ENCODE data around the gene RTN4IP1. TPM values are rescaled to one million over a fixed set of nuclear protein-coding genes. Genes with fewer than 3 reads are reported as not detected.

Gene RTN4IP1
- total RNA-seq, 4 donors from 2014 or later: 2.0 to 5.9 (median 5.8) TPM; not detected in 1

DNA sequence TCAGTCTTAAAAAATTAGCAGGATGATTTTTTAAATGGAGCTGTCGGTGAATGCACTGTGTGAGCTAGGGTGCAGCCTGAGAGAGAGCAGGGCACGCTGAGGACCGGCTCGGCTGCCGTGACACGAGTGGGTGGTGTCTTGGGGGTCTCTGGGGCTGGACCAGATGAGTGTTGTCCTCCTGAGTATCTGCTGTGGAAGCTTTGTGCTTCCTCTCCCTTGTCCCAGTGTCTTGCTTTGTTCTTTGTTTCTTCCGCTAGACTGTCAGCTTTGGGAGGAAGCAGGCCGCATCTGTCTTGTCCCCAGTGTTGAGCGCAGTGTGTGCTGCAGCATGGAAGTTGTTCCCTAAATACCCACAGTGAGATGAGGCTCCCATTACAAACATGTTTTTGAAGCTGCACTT is 89.4 kb downstream of the RTN4IP1 start:
- Histone ChIP-seq H3K9me3 (no peaks in the 10 kb centered on the region), H3K36me3 (no peaks in the 10 kb centered on the region), H3K4me3 (no peak overlapping the region), H3K27me3 (no peaks in the 10 kb centered on the region), H3K4me1 (no peaks in the 10 kb centered on the region), H3K27ac (no peak overlapping the region)
- intact Hi-C loops (cut with DNase I; ENCODE audit: low total_unique reads): no loop called here
- TF ChIP-seq, protein P1, sequence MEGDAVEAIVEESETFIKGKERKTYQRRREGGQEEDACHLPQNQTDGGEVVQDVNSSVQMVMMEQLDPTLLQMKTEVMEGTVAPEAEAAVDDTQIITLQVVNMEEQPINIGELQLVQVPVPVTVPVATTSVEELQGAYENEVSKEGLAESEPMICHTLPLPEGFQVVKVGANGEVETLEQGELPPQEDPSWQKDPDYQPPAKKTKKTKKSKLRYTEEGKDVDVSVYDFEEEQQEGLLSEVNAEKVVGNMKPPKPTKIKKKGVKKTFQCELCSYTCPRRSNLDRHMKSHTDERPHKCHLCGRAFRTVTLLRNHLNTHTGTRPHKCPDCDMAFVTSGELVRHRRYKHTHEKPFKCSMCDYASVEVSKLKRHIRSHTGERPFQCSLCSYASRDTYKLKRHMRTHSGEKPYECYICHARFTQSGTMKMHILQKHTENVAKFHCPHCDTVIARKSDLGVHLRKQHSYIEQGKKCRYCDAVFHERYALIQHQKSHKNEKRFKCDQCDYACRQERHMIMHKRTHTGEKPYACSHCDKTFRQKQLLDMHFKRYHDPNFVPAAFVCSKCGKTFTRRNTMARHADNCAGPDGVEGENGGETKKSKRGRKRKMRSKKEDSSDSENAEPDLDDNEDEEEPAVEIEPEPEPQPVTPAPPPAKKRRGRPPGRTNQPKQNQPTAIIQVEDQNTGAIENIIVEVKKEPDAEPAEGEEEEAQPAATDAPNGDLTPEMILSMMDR (IDR thresholded peaks at IDR 0.05): no peak
- no peak for TF ChIP-seq POLR2A (IDR thresholded peaks at IDR 0.05)
- no peak for DNase-seq

DNA sequence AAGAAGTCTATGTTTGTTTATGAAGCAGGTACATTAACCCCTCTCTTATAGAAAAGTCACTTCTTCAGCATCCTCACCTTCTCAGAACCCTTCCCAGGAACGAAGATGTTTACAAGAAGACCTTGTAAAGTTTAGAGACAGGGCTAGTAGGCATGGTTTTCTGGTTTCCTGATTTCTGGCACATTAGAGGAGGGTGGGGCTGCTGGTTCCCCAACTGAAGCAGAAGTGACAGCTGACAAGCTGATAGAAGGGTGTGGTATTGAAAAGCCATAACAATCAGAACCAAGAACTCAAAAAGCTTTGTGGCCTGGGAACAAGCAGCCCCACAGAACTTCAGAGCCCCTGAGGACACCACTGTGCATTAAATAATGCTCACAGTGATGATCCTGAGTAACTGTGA is 91.2 kb downstream of the RTN4IP1 start:
- Histone ChIP-seq H3K36me3 (no peaks in the 10 kb centered on the region), H3K27me3 (no peaks in the 10 kb centered on the region), H3K4me1 (no peaks in the 10 kb centered on the region), H3K27ac (no peak overlapping the region), H3K4me3 (no peak overlapping the region), H3K9me3 (no peaks in the 10 kb centered on the region)
- TF ChIP-seq, protein P1 (IDR thresholded peaks at IDR 0.05): no peak
- TF ChIP-seq POLR2A (IDR thresholded peaks at IDR 0.05): no peak
- no peak for DNase-seq
- intact Hi-C loops (cut with DNase I; ENCODE audit: low total_unique reads): no loop called here

DNA sequence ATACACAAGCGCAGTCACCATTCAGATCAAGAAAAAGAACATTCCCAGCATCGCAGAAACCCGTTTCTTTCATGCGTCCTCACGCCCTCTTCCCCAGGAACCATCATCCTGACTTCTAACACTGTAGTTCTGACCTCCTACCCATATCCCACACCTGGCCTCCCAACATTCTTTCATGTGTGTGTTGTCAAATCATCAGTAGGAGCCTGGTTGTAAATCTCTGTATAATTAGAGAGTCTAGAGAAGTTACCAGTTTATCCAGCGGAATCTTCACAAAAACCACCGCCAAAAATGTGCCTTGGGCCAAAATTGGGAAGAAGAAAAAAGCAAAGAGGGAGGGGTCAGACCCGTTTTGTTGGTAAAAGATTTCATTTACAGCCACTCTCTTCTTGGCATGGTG is 91.6 kb downstream of the RTN4IP1 start:
- H3K27me3 ChIP-seq: no peaks in the 10 kb centered on the region
- H3K4me1 ChIP-seq: no peaks in the 10 kb centered on the region
- H3K36me3 ChIP-seq: no peaks in the 10 kb centered on the region
- TF ChIP-seq, protein P1 (IDR thresholded peaks at IDR 0.05): no peak
- no peak for TF ChIP-seq POLR2A (IDR thresholded peaks at IDR 0.05)
- no peaks in the 10 kb centered on the region for H3K9me3 ChIP-seq
- no peak overlapping the region for H3K27ac ChIP-seq
- intact Hi-C loops (cut with DNase I; ENCODE audit: low total_unique reads): no loop called here
- no peak for DNase-seq
- no peak overlapping the region for H3K4me3 ChIP-seq

DNA sequence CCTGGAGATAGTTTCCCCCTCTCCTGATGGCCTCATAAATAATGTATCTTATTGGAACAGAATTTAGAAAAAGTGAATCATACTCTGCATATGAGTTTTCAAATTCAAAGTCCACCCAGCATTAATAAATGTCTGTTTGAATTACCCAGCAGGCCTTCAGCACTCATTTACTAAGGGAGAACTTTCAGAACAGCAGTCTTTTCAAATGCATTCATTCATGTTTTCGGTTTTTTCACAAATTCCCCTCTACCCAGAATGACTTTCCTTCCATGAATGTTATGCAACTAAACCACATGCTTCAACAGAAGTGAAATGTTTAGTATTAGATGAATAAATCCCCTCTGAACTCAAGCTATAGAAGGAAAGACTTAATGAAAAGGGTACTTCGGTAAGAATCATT is 92.4 kb downstream of the RTN4IP1 start:
- intact Hi-C loops (cut with DNase I; ENCODE audit: low total_unique reads): no loop called here
- H3K27ac ChIP-seq: no peak overlapping the region
- H3K36me3 ChIP-seq: no peaks in the 10 kb centered on the region
- no peaks in the 10 kb centered on the region for H3K9me3 ChIP-seq
- no peak for TF ChIP-seq POLR2A (IDR thresholded peaks at IDR 0.05)
- TF ChIP-seq, protein P1 (IDR thresholded peaks at IDR 0.05): no peak
- no peak for DNase-seq
- no peaks in the 10 kb centered on the region for H3K4me1 ChIP-seq
- no peaks in the 10 kb centered on the region for H3K27me3 ChIP-seq
- no peak overlapping the region for H3K4me3 ChIP-seq

DNA sequence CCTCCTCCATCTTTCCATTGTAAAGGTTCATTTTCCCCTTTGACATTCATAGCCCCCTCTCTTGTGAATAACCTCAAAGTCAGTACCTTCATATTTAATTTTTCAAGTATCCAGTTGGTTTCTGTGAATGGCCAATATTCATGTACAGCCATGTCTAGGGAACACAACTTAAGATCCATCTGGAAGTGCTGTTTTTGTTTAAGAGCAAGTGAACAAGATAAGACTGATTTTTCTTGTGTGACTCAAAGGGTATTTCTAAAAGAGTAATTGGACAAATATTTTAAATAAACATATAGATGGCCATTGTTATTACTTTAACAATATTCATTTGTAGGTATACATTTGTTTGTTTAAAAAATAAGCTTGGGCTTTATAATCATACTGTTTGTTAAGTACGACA is 92.9 kb downstream of the RTN4IP1 start:
- Histone ChIP-seq H3K4me3 (no peak overlapping the region), H3K27me3 (no peaks in the 10 kb centered on the region), H3K36me3 (no peaks in the 10 kb centered on the region), H3K4me1 (no peaks in the 10 kb centered on the region), H3K27ac (no peak overlapping the region), H3K9me3 (no peaks in the 10 kb centered on the region)
- no peak for DNase-seq
- intact Hi-C loops (cut with DNase I; ENCODE audit: low total_unique reads): no loop called here
- TF ChIP-seq POLR2A (IDR thresholded peaks at IDR 0.05): no peak
- TF ChIP-seq, protein P1 (IDR thresholded peaks at IDR 0.05): no peak
